ENCODE results near the gene NAV2. TPM values are rescaled to one million over a fixed set of nuclear protein-coding genes. Genes with fewer than 3 reads are reported as not detected.

Gene NAV2
- total RNA-seq, 1 donor from 2014 or later, result 47.3 TPM

DNA sequence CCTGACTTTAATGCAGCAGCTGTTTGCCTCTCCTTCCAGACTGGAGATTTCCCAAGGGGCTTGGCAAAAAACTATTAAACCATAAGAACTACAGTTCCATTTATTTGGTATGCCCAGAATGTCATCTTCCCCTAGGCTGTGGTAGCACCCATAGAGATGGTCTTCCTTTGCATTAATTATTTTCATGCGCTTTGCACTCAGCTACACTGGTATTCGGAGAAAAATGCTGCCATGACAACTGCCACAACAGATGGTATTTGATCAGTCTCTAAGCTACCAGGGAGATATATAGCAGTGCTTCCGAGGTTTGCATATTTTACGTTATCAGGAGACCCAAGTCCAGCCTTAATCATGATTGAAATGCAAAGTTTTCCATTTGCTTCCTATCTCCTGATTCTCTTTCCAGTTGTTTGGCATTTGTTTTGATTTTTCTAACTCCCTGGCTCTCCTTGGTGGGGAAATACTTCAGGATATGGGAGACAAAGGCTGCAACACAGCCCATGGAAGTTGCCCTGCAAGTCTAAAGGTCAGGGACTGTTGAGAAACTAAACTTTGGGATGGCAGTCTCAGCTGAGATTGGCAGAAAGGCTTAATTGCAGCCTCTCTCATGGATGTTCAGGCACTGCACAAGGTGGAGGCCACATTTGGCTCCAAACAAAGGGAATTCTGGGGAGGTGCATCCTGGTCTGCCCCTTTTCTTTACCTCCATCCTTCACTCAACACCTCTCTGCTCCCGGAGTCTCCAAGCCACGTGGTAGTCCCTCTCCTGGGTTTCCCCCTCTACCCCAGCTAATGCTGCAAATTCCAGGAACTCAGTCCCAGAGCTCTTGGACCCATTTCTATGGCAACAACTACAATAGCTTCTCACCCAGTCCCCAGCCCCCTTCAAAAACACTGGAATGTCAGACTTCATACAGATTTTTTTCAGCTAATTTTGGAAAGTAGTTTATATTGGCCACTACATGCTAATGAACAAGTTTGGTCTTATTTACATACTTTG lies 151.8 kb downstream of the NAV2 start:
- DNase-seq (ENCODE audit: low spot score), result no peak

DNA sequence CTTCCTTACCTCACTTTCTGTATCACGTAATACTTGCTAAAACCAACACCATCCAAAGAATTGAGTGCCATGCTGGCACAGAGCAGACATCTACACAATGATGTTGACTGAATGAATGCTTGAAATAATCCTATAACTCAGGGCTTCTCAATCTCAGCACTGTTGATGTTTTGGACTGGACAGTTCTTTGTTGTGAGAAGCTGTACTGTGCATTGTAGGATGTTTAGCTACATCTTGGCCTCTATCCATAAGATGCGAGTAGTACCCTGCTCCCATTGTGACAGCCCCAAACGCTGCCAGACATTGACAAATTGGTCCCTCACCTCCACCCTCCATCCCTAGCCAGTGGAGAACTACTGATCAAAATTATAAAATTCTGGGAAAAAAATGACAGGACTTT lies 153.4 kb downstream of the NAV2 start:
- DNase-seq (ENCODE audit: low spot score), result no peak

DNA sequence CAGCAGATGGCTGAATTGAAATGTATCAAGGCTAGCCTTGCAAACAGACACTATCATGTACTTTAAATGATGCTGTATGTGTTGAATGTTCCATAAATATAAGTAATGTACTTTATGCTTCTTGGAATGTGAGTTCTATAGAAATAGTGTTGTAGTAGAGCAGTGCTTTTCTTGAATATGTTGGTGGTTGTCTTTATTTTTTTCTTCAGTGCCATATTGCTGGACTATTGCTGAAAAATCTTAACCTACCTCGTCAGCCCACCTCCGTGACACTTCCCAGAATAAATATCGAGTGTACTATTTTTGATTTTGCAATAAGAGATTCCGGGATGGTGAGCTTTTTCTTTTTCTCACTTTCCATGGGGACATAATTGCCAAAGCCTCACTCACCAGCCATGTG lies 153.9 kb downstream of the NAV2 start:
- DNase-seq (ENCODE audit: low spot score), result no peak

DNA sequence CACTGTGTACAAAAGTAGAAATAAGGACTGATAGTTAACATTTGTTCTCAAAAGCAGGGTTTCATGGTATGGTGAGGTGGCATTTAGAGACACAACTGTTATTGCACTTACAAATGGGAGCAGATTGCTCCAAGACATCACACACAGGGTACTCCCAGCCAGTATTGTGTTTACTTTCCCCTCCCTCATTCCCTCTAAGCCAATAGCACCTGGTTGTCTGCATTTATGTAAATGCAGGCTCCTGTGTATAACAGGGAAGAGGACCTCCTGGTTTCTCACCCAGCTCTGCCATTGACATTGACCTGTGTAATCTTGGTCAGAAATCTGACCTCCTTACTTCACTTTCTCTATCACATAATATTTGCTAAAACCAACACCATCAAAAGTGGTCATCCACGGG lies 154.4 kb downstream of the NAV2 start:
- no peak for DNase-seq (ENCODE audit: low spot score)

DNA sequence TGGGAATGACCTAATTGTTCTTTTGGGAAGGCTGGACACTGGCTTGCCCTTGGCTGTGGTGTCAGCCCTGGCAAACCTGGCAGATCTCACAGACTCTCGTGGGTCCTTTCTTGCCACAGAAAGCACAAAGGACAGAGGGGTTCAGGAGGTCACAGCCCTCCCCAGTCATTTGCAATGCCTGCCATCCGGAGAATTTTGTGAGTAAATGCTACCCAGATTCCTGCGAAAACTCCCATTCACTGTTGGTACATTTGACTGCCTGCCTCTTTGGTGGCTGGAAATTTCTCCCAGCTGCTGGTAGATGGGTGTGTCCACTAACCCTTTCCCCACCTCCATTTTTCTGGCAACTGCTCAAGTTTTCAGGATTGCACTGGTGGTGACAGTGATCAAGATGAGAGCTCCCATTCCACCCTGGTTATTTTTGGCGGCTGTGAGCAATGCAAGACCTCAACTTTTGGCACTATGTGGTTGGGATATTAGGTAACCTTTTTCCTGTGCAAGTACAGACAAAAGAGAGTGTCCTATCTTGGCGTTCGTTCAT lies 155.7 kb downstream of the NAV2 start:
- peak; percentile 73 for DNase-seq (ENCODE audit: low spot score)

DNA sequence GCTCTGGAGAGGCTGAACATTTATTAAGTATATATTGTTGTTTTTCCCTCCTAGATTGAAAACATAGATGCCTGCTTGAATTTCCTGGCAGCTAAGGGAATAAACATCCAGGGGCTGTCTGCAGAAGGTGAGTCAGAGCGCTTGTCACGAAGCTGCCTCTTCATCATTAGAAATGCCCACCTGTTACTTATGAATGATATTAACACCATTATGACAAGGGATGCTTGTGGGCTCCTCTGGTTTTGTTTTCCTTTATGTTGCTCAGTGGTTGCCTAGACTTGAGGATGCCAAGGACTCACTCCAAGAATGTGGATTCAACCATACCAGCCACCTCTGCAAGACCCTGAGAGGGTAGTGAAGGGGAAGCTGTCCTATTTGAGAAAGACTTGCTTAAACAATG lies 156.2 kb downstream of the NAV2 start:
- no peak for DNase-seq (ENCODE audit: low spot score)

DNA sequence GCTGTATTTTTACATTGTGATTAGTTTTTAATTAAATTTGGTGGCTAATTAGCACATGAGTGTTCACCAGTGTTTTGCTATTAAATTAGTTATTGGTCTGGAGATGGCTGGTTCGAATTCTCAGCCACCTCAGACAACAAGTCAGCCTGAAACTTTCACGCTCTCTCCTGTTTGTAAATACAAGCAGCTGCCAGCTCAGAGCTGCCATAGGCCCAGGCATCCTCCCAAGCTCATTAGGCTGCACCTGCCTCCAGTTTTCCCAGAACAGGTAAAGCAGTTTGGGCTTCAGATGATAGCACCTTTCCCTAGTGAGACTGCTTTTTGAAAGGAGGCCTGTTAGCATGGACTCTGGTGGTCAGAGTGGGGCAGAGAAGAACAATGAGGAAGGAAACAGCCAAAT lies 156.8 kb downstream of the NAV2 start:
- no peak for DNase-seq (ENCODE audit: low spot score)

DNA sequence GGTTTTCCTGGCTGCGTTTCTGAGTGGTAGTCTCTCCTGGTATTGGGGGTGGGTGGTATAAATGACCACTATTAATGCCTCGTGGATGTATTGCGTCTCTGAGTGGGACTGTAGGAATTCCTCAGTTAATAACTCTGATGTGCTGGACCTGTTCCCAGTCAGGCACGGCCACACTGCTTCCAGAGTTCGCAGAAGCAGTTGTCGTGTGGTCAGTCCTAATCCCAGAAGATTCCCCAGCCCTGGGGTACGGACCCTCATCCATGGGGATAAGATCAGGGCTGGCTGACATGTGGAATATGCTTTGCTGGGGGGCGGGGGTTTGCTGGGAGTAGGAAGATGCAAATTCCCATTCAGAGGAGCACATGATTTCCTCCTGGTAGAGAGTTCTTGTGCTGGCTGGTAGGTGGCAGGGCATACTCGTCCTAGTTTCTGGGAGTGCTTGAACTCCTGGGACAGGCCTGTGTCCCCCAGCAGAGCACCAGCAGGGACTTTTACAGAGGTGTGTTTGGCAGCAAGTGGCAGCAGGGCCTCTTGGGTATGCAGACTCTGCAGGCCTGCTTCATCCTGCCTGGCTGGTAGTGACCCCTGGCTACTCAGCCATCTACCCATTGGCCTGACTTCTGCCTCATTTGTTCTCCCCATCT lies 157.4 kb downstream of the NAV2 start:
- DNase-seq (ENCODE audit: low spot score), result no peak

DNA sequence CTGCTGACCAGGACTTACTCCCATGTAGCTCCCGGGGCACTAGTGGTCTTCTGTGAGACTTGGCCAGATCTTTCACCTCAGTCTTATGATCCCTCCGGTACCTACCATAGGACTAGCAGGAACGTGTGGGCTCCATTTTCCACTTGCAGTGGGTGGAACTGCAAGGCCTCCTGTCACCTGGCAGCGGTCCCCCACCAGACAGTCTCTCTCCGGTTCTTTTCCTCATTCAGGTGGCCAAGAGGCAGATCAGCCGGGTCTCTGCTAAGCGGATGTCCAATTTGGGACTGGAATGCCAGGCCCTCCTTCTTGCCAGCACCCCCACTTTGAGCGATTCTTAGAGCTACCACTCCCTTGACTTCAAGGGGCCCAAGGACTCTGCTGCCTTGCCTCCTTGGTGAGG lies 158.9 kb downstream of the NAV2 start:
- no peak for DNase-seq (ENCODE audit: low spot score)

DNA sequence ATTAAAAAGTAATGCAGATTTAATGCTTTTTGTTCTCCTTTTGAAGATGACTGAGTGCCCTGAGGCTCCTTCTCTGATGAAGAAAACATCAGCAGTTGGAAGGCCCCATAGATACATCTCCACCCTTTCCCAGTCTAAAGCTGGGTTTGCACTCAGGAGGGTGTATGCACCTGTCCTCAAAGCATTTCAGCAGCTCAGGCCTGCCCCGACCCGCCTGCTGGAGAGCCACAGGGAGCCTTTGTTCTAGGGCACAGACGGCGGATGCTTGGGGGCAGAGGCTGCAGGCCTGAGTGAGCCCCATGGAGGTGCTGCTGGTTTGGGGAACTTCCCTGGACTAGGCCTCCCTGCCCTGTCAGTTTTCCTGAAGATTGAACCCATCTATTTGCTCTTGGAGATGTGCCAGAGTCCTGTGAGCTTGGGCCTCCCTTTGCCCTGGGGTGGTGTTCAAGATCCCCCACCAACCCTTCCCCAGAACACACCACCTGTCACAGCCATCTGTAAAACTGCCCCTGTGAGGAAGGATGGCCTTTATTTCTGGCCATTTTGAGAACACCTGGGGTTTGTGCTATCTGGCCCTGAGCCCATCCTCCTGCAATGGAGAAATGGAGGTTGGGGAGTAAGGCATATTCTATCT lies 160.0 kb downstream of the NAV2 start:
- DNase-seq (ENCODE audit: low spot score), result no peak

DNA sequence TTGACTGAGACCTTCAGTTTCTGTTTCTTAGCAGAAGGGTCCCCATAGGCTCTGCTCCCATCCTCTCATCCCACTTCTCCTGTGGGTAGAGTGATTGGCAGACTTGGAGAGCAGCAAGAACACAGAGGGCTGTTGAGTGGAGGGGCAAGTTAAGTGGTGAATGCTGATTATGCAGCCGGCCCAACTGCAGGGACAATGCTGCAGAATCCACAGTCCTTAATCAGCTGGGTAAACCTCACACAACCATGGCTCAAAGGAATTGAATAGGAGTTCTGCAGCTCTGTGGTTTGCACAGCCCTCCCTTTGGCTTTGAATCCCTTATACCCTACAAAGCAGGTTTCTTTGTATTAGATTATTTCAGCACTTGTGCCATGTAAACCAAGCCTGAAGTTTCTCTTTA lies 161.1 kb downstream of the NAV2 start:
- DNase-seq (ENCODE audit: low spot score), result no peak

DNA sequence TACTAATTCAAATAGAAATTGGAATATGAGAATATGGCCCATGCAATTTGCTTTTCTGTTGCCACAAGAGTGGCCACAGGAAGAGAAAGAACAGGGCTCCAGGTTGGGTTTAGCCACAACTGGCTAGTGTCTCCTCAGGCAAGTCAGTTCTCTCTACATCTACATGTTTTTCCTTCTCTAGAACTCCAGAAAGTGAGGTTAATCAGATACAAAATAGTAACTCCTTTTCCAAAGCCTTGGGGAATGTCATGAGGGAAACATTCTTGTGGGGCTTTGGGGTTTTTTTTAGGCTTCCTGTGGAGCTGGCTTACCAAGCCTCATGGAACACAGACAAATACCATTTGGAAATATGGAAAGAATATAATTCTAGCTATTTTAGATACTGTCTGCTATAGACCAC lies 161.6 kb downstream of the NAV2 start:
- no peak for DNase-seq (ENCODE audit: low spot score)

DNA sequence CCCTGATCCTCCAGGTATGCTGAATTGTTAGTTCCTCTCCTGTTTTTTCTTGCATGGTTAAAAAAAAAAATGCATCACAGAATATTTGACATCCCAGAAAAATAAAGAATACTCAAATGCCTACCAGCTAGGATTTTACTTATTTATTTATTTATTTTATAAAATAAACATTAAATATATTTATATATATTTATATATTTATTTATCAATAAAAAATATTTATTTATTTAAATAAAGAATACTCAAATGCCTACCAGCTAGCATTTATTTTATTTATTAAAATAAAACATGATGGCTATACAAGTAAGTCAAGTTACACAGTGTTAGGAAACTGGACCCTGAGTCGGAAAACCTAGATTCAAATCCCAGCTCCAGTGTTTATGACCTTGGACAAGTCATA lies 164.1 kb downstream of the NAV2 start:
- no peak for DNase-seq (ENCODE audit: low spot score)

DNA sequence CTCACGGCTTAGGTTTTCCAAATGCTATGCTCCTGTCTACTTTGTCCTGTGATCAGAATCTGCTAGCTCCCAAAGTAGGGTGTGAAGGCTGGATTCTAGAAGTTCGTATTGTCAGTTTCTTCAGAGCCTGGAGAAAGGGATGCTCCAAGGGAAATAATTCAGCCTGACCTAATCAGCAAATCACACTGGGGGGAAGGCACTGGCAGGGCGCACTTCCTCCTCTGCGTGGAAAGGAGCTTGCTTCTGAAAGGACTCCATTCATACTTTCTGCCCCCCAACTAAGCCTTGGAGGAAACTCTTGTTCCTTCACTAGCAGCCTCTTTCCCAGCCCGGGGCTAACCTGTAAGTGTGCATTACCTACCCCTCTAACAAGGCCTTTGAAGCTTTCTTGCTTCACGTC lies 165.9 kb downstream of the NAV2 start:
- no peak for DNase-seq (ENCODE audit: low spot score)

DNA sequence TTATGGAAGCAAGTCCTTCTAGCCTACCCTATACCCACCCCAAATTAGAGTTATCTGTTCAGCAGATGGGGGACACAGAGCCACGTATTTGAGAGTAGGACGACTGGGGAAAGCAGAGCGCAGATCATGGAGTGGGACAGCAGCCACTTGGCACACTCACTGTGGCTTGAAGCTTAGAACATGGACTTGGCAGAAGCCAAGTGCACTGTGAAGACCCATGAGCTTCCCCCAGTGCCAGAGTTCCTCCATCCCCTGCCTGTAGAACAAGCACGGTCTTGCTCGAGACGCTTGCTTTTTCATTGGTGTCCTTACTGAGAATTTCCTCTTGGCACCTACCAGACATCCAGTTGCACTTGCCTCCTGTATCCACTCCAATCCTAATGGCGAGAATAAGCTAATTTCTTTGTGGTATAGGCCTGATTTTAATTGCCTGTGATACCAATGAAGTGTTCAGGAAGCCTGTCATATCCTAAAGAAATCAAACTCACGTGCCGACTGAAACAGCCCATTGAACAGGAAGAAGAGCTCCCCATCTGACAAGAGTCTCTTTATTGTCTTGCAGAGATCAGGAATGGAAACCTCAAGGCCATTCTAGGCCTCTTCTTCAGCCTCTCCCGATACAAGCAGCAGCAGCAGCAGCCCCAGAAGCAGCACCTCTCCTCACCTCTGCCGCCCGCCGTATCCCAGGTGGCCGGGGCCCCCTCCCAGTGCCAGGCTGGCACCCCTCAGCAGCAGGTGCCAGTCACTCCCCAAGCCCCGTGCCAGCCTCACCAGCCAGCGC lies 166.9 kb downstream of the NAV2 start:
- DNase-seq (ENCODE audit: low spot score), result no peak

DNA sequence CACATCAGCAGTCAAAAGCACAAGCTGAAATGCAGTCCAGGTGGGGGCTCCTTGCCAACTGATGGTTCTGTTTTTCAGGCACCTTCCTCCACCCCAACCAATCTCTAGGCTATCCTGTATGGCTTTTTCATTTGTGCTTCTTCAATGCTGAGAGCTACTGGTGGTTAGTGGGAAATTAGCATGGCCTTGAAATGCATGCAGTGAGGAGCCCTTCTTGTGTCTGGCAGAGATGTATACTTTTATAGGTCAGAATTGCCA lies 167.4 kb downstream of the NAV2 start:
- no peak for DNase-seq (ENCODE audit: low spot score)

DNA sequence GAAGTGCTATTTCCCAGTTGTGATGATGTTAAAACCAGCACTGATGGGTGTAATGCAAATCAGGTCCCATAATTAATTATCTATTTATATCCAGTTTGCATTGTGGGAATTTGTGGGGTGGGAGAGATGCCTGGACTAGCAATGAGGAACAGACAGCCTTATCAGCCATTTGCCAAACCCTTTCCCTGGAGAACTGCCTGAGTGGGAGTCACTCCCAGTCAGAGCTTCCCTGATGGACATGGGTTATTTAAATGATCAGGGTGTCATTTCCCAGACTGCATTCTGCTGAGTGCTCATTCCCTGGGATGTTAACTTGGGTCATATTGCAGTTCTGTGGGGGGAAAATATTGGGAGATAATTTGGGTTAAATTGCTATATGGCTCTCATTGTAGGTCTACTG lies 168.5 kb downstream of the NAV2 start:
- no peak for DNase-seq (ENCODE audit: low spot score)

DNA sequence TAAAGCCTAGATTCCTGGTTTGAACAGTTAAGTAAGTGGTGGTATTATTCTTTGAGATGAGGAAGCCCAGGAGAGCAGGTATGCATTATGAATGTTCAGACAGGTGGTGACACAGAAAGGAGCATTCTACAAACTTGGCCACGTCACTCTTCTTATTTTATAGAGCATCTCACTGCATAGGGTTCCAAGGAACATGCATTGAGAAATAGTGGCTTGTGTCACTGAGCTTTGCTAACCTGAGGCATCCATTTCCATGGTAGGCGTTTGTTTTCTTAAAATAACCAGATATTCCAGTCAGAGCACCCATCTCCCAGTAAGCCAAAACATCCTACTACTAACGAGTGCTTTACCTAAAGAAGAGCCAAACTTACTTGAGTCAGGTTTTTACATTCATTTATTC lies 169.7 kb downstream of the NAV2 start:
- DNase-seq (ENCODE audit: low spot score), result no peak

DNA sequence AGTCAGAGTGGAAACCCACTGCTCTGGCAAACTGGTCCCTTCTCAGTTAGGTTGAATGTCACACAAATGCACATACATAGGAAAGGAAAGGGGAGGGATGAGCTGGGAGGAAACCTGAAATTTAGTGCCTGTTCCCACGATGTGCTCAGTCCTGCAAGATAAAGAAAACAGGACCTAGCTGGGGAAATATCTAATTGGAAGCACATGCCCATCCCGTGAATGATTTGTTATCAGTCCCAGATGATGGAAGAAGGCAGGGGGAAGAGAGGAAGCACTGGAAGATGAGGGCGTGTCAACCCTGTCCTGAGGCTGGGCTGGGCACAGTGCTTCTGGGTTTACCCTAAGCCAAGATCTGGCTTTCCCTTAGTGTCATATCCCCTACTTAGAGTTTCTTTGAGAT lies 173.9 kb downstream of the NAV2 start:
- DNase-seq (ENCODE audit: low spot score), result no peak

DNA sequence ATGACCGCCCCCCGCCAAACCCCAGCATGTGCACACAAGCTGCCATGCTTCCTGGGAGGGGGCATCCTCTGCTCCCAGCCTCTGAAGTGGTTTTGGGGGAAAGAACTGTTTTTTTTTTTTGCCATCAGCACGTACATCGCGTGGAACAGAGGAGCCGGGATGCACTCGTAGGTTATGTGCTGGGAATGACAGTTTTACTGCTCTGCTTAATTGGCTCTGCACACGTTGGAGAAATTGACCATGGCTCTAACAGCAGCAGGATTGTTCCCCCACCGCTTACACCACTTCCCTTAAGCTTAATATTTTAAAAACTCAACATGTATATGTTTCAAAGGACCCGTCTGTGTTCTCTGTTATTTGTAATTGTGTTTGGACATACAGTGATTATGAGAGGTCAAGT lies 175.2 kb downstream of the NAV2 start:
- DNase-seq (ENCODE audit: low spot score), result no peak

DNA sequence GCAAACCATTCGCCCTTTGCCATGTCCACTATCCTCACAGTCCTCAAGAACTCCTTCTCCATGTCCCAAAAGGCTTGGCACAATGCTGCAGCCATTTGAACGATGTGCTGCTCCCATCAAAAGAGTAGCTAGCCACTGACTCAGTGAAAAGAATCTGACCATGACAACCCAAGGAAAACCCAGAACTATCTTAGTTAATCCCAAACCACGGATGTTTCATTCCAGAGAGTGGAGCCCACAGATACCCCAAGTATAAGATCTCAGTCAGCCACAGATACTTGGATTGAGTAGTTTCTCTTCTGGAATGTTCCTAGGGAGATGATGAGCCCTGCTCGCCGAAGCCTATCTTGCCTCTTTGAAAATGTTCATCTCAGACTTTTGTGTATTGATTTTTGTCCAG lies 176.9 kb downstream of the NAV2 start:
- DNase-seq (ENCODE audit: low spot score), result no peak

DNA sequence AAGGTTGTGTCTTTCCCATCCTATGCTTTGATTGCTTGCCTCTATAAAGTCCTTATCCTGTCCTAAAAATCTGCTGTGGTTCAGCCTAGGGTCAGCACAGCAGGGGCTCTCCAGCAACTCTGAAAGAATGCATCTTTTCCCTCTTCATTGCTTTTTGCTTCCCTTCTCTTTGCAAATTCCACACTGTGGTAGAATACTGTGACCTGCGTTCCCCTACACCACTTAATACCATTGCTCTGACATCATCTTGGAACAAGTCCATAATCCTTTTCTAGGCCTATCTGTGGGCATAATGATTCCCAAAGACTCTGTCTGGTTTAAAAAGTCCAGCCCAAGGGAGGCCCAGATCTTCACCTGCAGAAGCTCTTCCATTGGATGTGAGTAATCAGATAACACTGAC lies 177.7 kb downstream of the NAV2 start:
- DNase-seq (ENCODE audit: low spot score), result no peak
